GM04504 (cell line): ENCODE data around the gene MYH15.

Experiments used
- DNase-seq: peaks from one replicate; pipeline ENCODE4 v3.0.0-alpha.2; 2012; ENCODE audit warnings: low read depth

Gene MYH15

GRCh38 chr3:108331792-108332191, 178.6 kb downstream of the MYH15 start:
- no peak for DNase-seq
